Urothelium cell line (cell line): ENCODE measurements around the gene FAHD1.

Source experiments
- DNase-seq: peaks from one replicate; pipeline ENCODE4 v3.0.0; 2011; ENCODE audit warnings: low spot score, mixed read lengths
- FAIRE-seq: peaks from 2 replicates; lab custom pipeline; 2011; peaks lifted over from hg19 to GRCh38; lab: Jason Lieb, UNC

FAHD1 gene

GRCh38 chr16:1816396-1817275, 10.4 kb upstream of the FAHD1 start:
- DNase-seq (no peak), FAIRE-seq (no peak)

GRCh38 chr16:1817276-1817589, 9.8 kb upstream of the FAHD1 start:
- FAIRE-seq = no peak
- no peak for DNase-seq

- DNase-seq = no peak
- FAIRE-seq = no peak
Observed at GRCh38 chr16:1817716-1818115, 9.3 kb upstream of the FAHD1 start.

GRCh38 chr16:1818204-1818872, 8.7 kb upstream of the FAHD1 start:
- FAIRE-seq (no peak), DNase-seq (no peak)

- DNase-seq (no peak), FAIRE-seq (no peak)
Observed at GRCh38 chr16:1818873-1819525, 8.0 kb upstream of the FAHD1 start.

GRCh38 chr16:1819611-1820010, 7.4 kb upstream of the FAHD1 start:
- no peak for DNase-seq
- no peak for FAIRE-seq

GRCh38 chr16:1820096-1820945, 6.7 kb upstream of the FAHD1 start:
- DNase-seq = no peak
- no peak for FAIRE-seq

GRCh38 chr16:1820946-1821290, 6.1 kb upstream of the FAHD1 start:
- DNase-seq (no peak), FAIRE-seq (no peak)

GRCh38 chr16:1821861-1822611, 5.0 kb upstream of the FAHD1 start:
- FAIRE-seq = peak; percentile 37
- DNase-seq = no peak

GRCh38 chr16:1822801-1823200, 4.2 kb upstream of the FAHD1 start:
- DNase-seq (no peak), FAIRE-seq (no peak)

- peak; percentile 58 for DNase-seq
- FAIRE-seq = peak; percentile 97
Observed at GRCh38 chr16:1823821-1824220, 3.2 kb upstream of the FAHD1 start.

- DNase-seq (no peak), FAIRE-seq (no peak)
Observed at GRCh38 chr16:1825381-1825863, 1.6 kb upstream of the FAHD1 start.

GRCh38 chr16:1825864-1826690, 929 bp upstream of the FAHD1 start:
- FAIRE-seq = no peak
- DNase-seq = peak; percentile 40

GRCh38 chr16:1828645-1829410, 1.8 kb downstream of the FAHD1 start:
- DNase-seq = no peak
- no peak for FAIRE-seq

- no peak for FAIRE-seq
Observed at GRCh38 chr16:1830213-1830612, 3.2 kb downstream of the FAHD1 start.

GRCh38 chr16:1831186-1832075, 4.4 kb downstream of the FAHD1 start:
- FAIRE-seq = no peak
- no peak for DNase-seq

More at GRCh38 chr16:1830213-1830612, 3.2 kb downstream of the FAHD1 start:
- DNase-seq = no peak

- no peak for FAIRE-seq
Observed at GRCh38 chr16:1832838-1833454, 5.9 kb downstream of the FAHD1 start.

More at GRCh38 chr16:1832838-1833454, 5.9 kb downstream of the FAHD1 start:
- DNase-seq = no peak
